Muscle layer of duodenum (tissue), 2 donors: ENCODE data around the gene HOXA2.

ENCODE experiments used
- H3K27ac ChIP-seq: one replicate; pipeline ENCODE4 v1.7.0; 2013; ENCODE audit warnings: mild to moderate bottlenecking, low read length
- H3K27me3 ChIP-seq: one replicate; pipeline ENCODE4 v1.7.0; 2013; ENCODE audit warnings: low read depth, mild to moderate bottlenecking, control low read depth, low read length
- H3K36me3 ChIP-seq, 2 donors: one replicate each; pipeline ENCODE4 v1.7.0; 2013; ENCODE audit warnings: low read length in 2 of 2, control low read depth in 1 of 2, mild to moderate bottlenecking in 1 of 2; ENCODE audit not compliant: insufficient read depth in 2 of 2, control insufficient read depth in 1 of 2
- H3K4me1 ChIP-seq, 2 donors: one replicate each; pipeline ENCODE4 v1.7.0; 2013; ENCODE audit warnings: low read length in 2 of 2, mild to moderate bottlenecking in 2 of 2, control low read depth in 1 of 2, moderate library complexity in 1 of 2; ENCODE audit not compliant: insufficient read depth in 2 of 2, control insufficient read depth in 1 of 2
- H3K4me3 ChIP-seq, 2 donors: one replicate each; pipeline ENCODE4 v1.7.0; 2013; ENCODE audit warnings: low read length in 2 of 2, low read depth in 1 of 2, mild to moderate bottlenecking in 1 of 2
- H3K9me3 ChIP-seq, 2 donors: one replicate each; pipeline ENCODE4 v1.7.0; 2013; ENCODE audit warnings: low read length in 2 of 2, control low read depth in 1 of 2, mild to moderate bottlenecking in 1 of 2; ENCODE audit not compliant: control insufficient read depth in 1 of 2
- donor health status: healthy.

HOXA2 gene

GRCh38 chr7:27099453-27100370 is 2.8 kb downstream of the HOXA2 start:
- H3K36me3 ChIP-seq = peaks cover 0 to 3% of the 10 kb centered on the region in 2 donors
- H3K4me3 ChIP-seq = peak overlapping the region; percentile 79 to 90
- peak overlapping the region; percentile 95 for H3K27ac ChIP-seq
- H3K27me3 ChIP-seq = peaks cover 12% of the 10 kb centered on the region
- no peaks in the 10 kb centered on the region for H3K9me3 ChIP-seq
- H3K4me1 ChIP-seq = peaks cover 0 to 11% of the 10 kb centered on the region in 2 donors

GRCh38 chr7:27098578-27099451 is 3.7 kb downstream of the HOXA2 start:
- peak overlapping the region; percentile 95 for H3K27ac ChIP-seq
- H3K27me3 ChIP-seq = peaks cover 15% of the 10 kb centered on the region
- H3K4me1 ChIP-seq = peaks cover 0 to 11% of the 10 kb centered on the region in 2 donors
- H3K9me3 ChIP-seq = no peaks in the 10 kb centered on the region
- peaks cover 0 to 3% of the 10 kb centered on the region in 2 donors for H3K36me3 ChIP-seq
- H3K4me3 ChIP-seq = peak overlapping the region; percentile 78 to 90

GRCh38 chr7:27097686-27098577 is 4.6 kb downstream of the HOXA2 start:
- Histone ChIP-seq H3K27ac (peak overlapping the region; percentile 95), H3K4me1 (peaks cover 0 to 11% of the 10 kb centered on the region in 2 donors), H3K27me3 (peaks cover 10% of the 10 kb centered on the region), H3K9me3 (no peaks in the 10 kb centered on the region), H3K4me3 (peak overlapping the region; percentile 78 to 90), H3K36me3 (peaks cover 0 to 3% of the 10 kb centered on the region in 2 donors)

GRCh38 chr7:27096768-27097514 is 5.5 kb downstream of the HOXA2 start:
- peaks cover 0 to 7% of the 10 kb centered on the region in 2 donors for H3K4me1 ChIP-seq
- H3K27ac ChIP-seq = peak overlapping the region; percentile 95
- H3K27me3 ChIP-seq = peaks cover 4% of the 10 kb centered on the region

GRCh38 chr7:27095897-27096767 is 6.4 kb downstream of the HOXA2 start, which contains the start of gene HOXA1:
TSS of gene HOXA1 (minus strand) at chr7:27096000. CDS start at chr7:27095912, 88 bp downstream.
- H3K27me3 ChIP-seq = peaks cover 4% of the 10 kb centered on the region
- peak within 1 kb of the TSS; percentile 78 to 90 for H3K4me3 ChIP-seq
- H3K9me3 ChIP-seq = no peaks in the 10 kb centered on the region
- H3K4me1 ChIP-seq = peaks cover 0 to 7% of the 10 kb centered on the region in 2 donors
- H3K36me3 ChIP-seq = peaks cover 0 to 3% of the 10 kb centered on the region in 2 donors
- H3K27ac ChIP-seq = peak within 1 kb of the TSS; percentile 95

More at GRCh38 chr7:27096768-27097514, 5.5 kb downstream of the HOXA2 start:
- peak overlapping the region; percentile 78 to 90 for H3K4me3 ChIP-seq
- no peaks in the 10 kb centered on the region for H3K9me3 ChIP-seq
- H3K36me3 ChIP-seq = peaks cover 0 to 3% of the 10 kb centered on the region in 2 donors

- H3K27ac ChIP-seq = no peak overlapping the region
These were observed 7.2 kb downstream of the HOXA2 start for GRCh38 chr7:27095050-27095896.

GRCh38 chr7:27094304-27095049 is 8.0 kb downstream of the HOXA2 start:
- Histone ChIP-seq H3K4me3 (no peak overlapping the region), H3K27me3 (peaks cover 9% of the 10 kb centered on the region), H3K36me3 (peaks cover 0 to 3% of the 10 kb centered on the region in 2 donors), H3K4me1 (peaks cover 0 to 7% of the 10 kb centered on the region in 2 donors), H3K9me3 (no peaks in the 10 kb centered on the region), H3K27ac (no peak overlapping the region)

More at GRCh38 chr7:27095050-27095896, 7.2 kb downstream of the HOXA2 start:
- peaks cover 4% of the 10 kb centered on the region for H3K27me3 ChIP-seq
- H3K4me1 ChIP-seq = peaks cover 0 to 7% of the 10 kb centered on the region in 2 donors
- peak overlapping the region; percentile 78 to 90 for H3K4me3 ChIP-seq
- H3K36me3 ChIP-seq = peaks cover 0 to 3% of the 10 kb centered on the region in 2 donors
- H3K9me3 ChIP-seq = no peaks in the 10 kb centered on the region

- Histone ChIP-seq H3K36me3 (peaks cover 0 to 3% of the 10 kb centered on the region in 2 donors), H3K9me3 (no peaks in the 10 kb centered on the region), H3K27me3 (peaks cover 14% of the 10 kb centered on the region)
These were observed 9.1 kb downstream of the HOXA2 start for GRCh38 chr7:27093184-27093895.

More at GRCh38 chr7:27093184-27093895, 9.1 kb downstream of the HOXA2 start:
- H3K27ac ChIP-seq = no peak overlapping the region
- no peak overlapping the region for H3K4me3 ChIP-seq
- H3K4me1 ChIP-seq = peaks cover 0 to 7% of the 10 kb centered on the region in 2 donors
